Measurements from ENCODE around the gene SLC13A2.

GRCh38 chr17:28532050-28532960 lies 58.9 kb downstream of the SLC13A2 start:
- no peak for TF ChIP-seq POLR2A (IDR thresholded peaks at IDR 0.05)
- TF ChIP-seq, protein P1, sequence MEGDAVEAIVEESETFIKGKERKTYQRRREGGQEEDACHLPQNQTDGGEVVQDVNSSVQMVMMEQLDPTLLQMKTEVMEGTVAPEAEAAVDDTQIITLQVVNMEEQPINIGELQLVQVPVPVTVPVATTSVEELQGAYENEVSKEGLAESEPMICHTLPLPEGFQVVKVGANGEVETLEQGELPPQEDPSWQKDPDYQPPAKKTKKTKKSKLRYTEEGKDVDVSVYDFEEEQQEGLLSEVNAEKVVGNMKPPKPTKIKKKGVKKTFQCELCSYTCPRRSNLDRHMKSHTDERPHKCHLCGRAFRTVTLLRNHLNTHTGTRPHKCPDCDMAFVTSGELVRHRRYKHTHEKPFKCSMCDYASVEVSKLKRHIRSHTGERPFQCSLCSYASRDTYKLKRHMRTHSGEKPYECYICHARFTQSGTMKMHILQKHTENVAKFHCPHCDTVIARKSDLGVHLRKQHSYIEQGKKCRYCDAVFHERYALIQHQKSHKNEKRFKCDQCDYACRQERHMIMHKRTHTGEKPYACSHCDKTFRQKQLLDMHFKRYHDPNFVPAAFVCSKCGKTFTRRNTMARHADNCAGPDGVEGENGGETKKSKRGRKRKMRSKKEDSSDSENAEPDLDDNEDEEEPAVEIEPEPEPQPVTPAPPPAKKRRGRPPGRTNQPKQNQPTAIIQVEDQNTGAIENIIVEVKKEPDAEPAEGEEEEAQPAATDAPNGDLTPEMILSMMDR (IDR thresholded peaks at IDR 0.05), result no peak

All from adrenal gland (tissue), 5 donors.